Mesenchymal stem cell (in vitro differentiated cells and primary cell): ENCODE results near the gene PEX5.

Experiments
- DNase-seq: peaks from one replicate; pipeline ENCODE4 v3.0.0-alpha.2; 2013
- H2AFZ ChIP-seq: one replicate; pipeline ENCODE4 v1.6.1; 2013; ENCODE audit warnings: low read depth, mild to moderate bottlenecking, control low read depth, inconsistent platforms, low read length, moderate library complexity
- H2AK5ac ChIP-seq: 2 replicates; pipeline ENCODE4 v1.6.1; 2013; ENCODE audit warnings: low read length, moderate library complexity, mild to moderate bottlenecking, inconsistent platforms; ENCODE audit not compliant: severe bottlenecking
- H2BK120ac ChIP-seq: one replicate; pipeline ENCODE4 v1.6.1; 2013; ENCODE audit warnings: low read depth, mild to moderate bottlenecking, inconsistent platforms, low read length, moderate library complexity
- H2BK12ac ChIP-seq, 2 experiments: one replicate each; pipeline ENCODE4 v1.6.1; 2013; ENCODE audit warnings: inconsistent platforms in 2 of 2, low read length in 2 of 2, mild to moderate bottlenecking in 2 of 2, moderate library complexity in 2 of 2, control low read depth in 1 of 2
- H2BK15ac ChIP-seq: one replicate; pipeline ENCODE4 v1.6.1; 2013; ENCODE audit warnings: mild to moderate bottlenecking, low read depth, inconsistent platforms; ENCODE audit not compliant: poor library complexity, severe bottlenecking
- H2BK5ac ChIP-seq: 2 replicates; pipeline ENCODE4 v1.6.1; 2013; ENCODE audit warnings: low read depth, mild to moderate bottlenecking, low read length, control low read depth, inconsistent platforms; ENCODE audit not compliant: poor library complexity, severe bottlenecking
- H3K14ac ChIP-seq, 2 experiments: one replicate each; pipeline ENCODE4 v1.6.1; 2013; ENCODE audit warnings: inconsistent platforms in 2 of 2, low read length in 2 of 2, control low read depth in 1 of 2, mild to moderate bottlenecking in 1 of 2, moderate library complexity in 1 of 2
- H3K18ac ChIP-seq, 2 experiments: one replicate each; pipeline ENCODE4 v1.6.1; 2013; ENCODE audit warnings: inconsistent platforms in 2 of 2, low read length in 2 of 2, control low read depth in 1 of 2, low read depth in 1 of 2, mild to moderate bottlenecking in 1 of 2
- H3K23ac ChIP-seq, 2 experiments: one replicate each; pipeline ENCODE4 v1.6.1; 2013; ENCODE audit warnings: inconsistent platforms in 2 of 2, low read length in 2 of 2, mild to moderate bottlenecking in 2 of 2, moderate library complexity in 2 of 2, control low read depth in 1 of 2
- H3K27ac ChIP-seq: 2 replicates; pipeline ENCODE4 v1.5.1; 2013; ENCODE audit warnings: mild to moderate bottlenecking, moderate library complexity, low read length, control low read depth, inconsistent platforms; ENCODE audit not compliant: poor library complexity, severe bottlenecking
- H3K27me3 ChIP-seq, 2 experiments: 2 replicates each; pipeline versions ENCODE4 v1.6.1 to v1.7.0; 2013; ENCODE audit warnings: low read length in 2 of 2, mild to moderate bottlenecking in 2 of 2, moderate library complexity in 2 of 2, control low read depth in 1 of 2, inconsistent platforms in 1 of 2; ENCODE audit not compliant: control insufficient read depth in 1 of 2, insufficient read depth in 1 of 2
- H3K36me3 ChIP-seq, 2 experiments: 2 replicates each; pipeline versions ENCODE4 v1.6.1 to v1.7.0; 2013; ENCODE audit warnings: low read length in 2 of 2, control low read depth in 1 of 2, inconsistent platforms in 1 of 2, low read depth in 1 of 2, mild to moderate bottlenecking in 1 of 2; ENCODE audit not compliant: insufficient read depth in 2 of 2, control insufficient read depth in 1 of 2
- H3K4ac ChIP-seq, 2 experiments: one replicate each; pipeline ENCODE4 v1.6.1; 2013; ENCODE audit warnings: inconsistent platforms in 2 of 2, low read length in 2 of 2, mild to moderate bottlenecking in 2 of 2, moderate library complexity in 2 of 2, control low read depth in 1 of 2, low read depth in 1 of 2
- H3K4me1 ChIP-seq: 2 replicates; pipeline ENCODE4 v1.6.1; 2013; ENCODE audit warnings: low read depth, low read length, control low read depth; ENCODE audit not compliant: control insufficient read depth, insufficient read depth
- H3K4me2 ChIP-seq: 2 replicates; pipeline ENCODE4 v1.6.1; 2013; ENCODE audit warnings: low read length, mild to moderate bottlenecking, inconsistent platforms; ENCODE audit not compliant: poor library complexity, severe bottlenecking
- H3K4me3 ChIP-seq, 2 experiments: 2 replicates each; pipeline versions ENCODE4 v1.5.1 to v1.7.0; 2013; ENCODE audit warnings: low read length in 2 of 2, mild to moderate bottlenecking in 2 of 2, control low read depth in 1 of 2, low read depth in 1 of 2; ENCODE audit not compliant: insufficient read depth in 1 of 2
- H3K79me1 ChIP-seq: replicated peaks from 2 replicates; pipeline ENCODE4 v1.6.1; 2013; ENCODE audit warnings: mild to moderate bottlenecking, control low read depth, low read length, inconsistent platforms; ENCODE audit not compliant: poor library complexity, severe bottlenecking
- H3K9ac ChIP-seq: 2 replicates; pipeline ENCODE4 v1.7.0; 2013; ENCODE audit warnings: mild to moderate bottlenecking, low read length, moderate library complexity
- H3K9me3 ChIP-seq: 2 replicates; pipeline ENCODE4 v1.7.0; 2013; ENCODE audit warnings: mild to moderate bottlenecking, low read length; ENCODE audit not compliant: control insufficient read depth
- H4K8ac ChIP-seq: one replicate; pipeline ENCODE4 v1.6.1; 2013; ENCODE audit warnings: inconsistent platforms, mild to moderate bottlenecking, low read length, moderate library complexity
- H4K91ac ChIP-seq: one replicate; pipeline ENCODE4 v1.6.1; 2013; ENCODE audit warnings: mild to moderate bottlenecking, low read length, inconsistent platforms
- WGBS: methylation state at CpG from one replicate; pipeline ENCODE4 v1.1.7; 2013; ENCODE audit warnings: mixed read lengths; 5-methylcytosine and 5-hydroxymethylcytosine counted together

The PEX5 gene

GRCh38 chr12:7217475-7218069, 28.1 kb downstream of the PEX5 start:
- Histone ChIP-seq H3K27ac (no peak overlapping the region), H3K23ac (no peak overlapping the region), H3K9me3 (peaks cover 3% of the 10 kb centered on the region), H4K8ac (no peak overlapping the region), H3K4me1 (no peaks in the 10 kb centered on the region), H3K27me3 (no peaks in the 10 kb centered on the region), H3K18ac (no peak overlapping the region), H2BK5ac (no peak overlapping the region), H3K9ac (no peak overlapping the region), H3K4ac (no peak overlapping the region), H2BK12ac (no peak overlapping the region), H3K14ac (no peak overlapping the region), H2AFZ (no peak overlapping the region), H3K4me2 (no peak overlapping the region), H4K91ac (no peak overlapping the region), H2BK120ac (no peak overlapping the region), H2AK5ac (no peak overlapping the region), H2BK15ac (no peak overlapping the region), H3K4me3 (no peak overlapping the region), H3K36me3 (peaks cover 3% of the 10 kb centered on the region in 2 experiments), H3K79me1 (no peaks in the 10 kb centered on the region)
- 90% methylated on average over 7 of the region's 7 CpGs for WGBS
- DNase-seq = no peak

- Histone ChIP-seq H3K18ac (no peak overlapping the region), H4K8ac (no peak overlapping the region), H3K4ac (no peak overlapping the region), H3K4me1 (no peaks in the 10 kb centered on the region), H3K14ac (no peak overlapping the region), H3K27ac (no peak overlapping the region), H3K9me3 (no peaks in the 10 kb centered on the region), H2BK15ac (no peak overlapping the region), H3K9ac (peak overlapping the region; percentile 1), H2BK5ac (no peak overlapping the region), H2BK12ac (no peak overlapping the region), H3K36me3 (no peaks in the 10 kb centered on the region), H2AK5ac (no peak overlapping the region), H3K23ac (no peak overlapping the region), H3K79me1 (no peaks in the 10 kb centered on the region), H3K27me3 (no peaks in the 10 kb centered on the region), H3K4me3 (no peak overlapping the region), H3K4me2 (no peak overlapping the region), H4K91ac (no peak overlapping the region), H2AFZ (no peak overlapping the region), H2BK120ac (no peak overlapping the region)
- DNase-seq = peak; percentile 72
- WGBS = 0% methylated on average over 2 of the region's 3 CpGs
Measured at GRCh38 chr12:7219599-7220243, 30.2 kb downstream of the PEX5 start.

GRCh38 chr12:7221486-7221885, 32.0 kb downstream of the PEX5 start:
- no peak overlapping the region for H3K4me2 ChIP-seq
- no peaks in the 10 kb centered on the region for H3K36me3 ChIP-seq
- no peak overlapping the region for H4K8ac ChIP-seq
- no peak overlapping the region for H3K27ac ChIP-seq
- H3K4me3 ChIP-seq = no peak overlapping the region
- DNase-seq = peak; percentile 8
- WGBS = 29% methylated on average over 1 of the region's 1 CpG
- no peaks in the 10 kb centered on the region for H3K79me1 ChIP-seq
- no peak overlapping the region for H2BK120ac ChIP-seq
- H3K9me3 ChIP-seq = no peaks in the 10 kb centered on the region
- no peak overlapping the region for H2BK5ac ChIP-seq
- H3K27me3 ChIP-seq = no peaks in the 10 kb centered on the region
- no peak overlapping the region for H3K14ac ChIP-seq
- H3K4ac ChIP-seq = no peak overlapping the region
- no peak overlapping the region for H3K9ac ChIP-seq
- H2AK5ac ChIP-seq = no peak overlapping the region
- H3K18ac ChIP-seq = no peak overlapping the region
- H2BK15ac ChIP-seq = no peak overlapping the region
- no peaks in the 10 kb centered on the region for H3K4me1 ChIP-seq
- H3K23ac ChIP-seq = no peak overlapping the region
- H2AFZ ChIP-seq = no peak overlapping the region
- H2BK12ac ChIP-seq = no peak overlapping the region
- no peak overlapping the region for H4K91ac ChIP-seq

- Histone ChIP-seq H3K27me3 (peaks cover 0 to 12% of the 10 kb centered on the region in 2 experiments), H2AFZ (no peak overlapping the region), H2BK120ac (no peak overlapping the region), H3K18ac (no peak overlapping the region), H2BK5ac (no peak overlapping the region), H2BK15ac (no peak overlapping the region), H3K23ac (no peak overlapping the region), H2AK5ac (no peak overlapping the region), H3K36me3 (no peaks in the 10 kb centered on the region), H3K9ac (no peak overlapping the region), H3K4me3 (no peak overlapping the region), H3K9me3 (no peaks in the 10 kb centered on the region), H2BK12ac (no peak overlapping the region), H3K4me1 (no peaks in the 10 kb centered on the region), H3K79me1 (no peaks in the 10 kb centered on the region), H3K4me2 (no peak overlapping the region), H3K27ac (no peak overlapping the region), H3K4ac (no peak overlapping the region), H4K8ac (no peak overlapping the region), H4K91ac (no peak overlapping the region), H3K14ac (no peak overlapping the region)
- DNase-seq = no peak
- 92% methylated on average over 2 of the region's 2 CpGs for WGBS
Measured at GRCh38 chr12:7229741-7230140, 40.3 kb downstream of the PEX5 start.
